Ovary (tissue), 9 donors: ENCODE results near the gene CHMP3. TPM values are rescaled to one million over a fixed set of nuclear protein-coding genes. Genes with fewer than 3 reads are reported as not detected.

Experiments used
- DNase-seq, 5 donors: peaks; one replicate each; pipeline ENCODE4 v3.0.0-alpha.2; 2019 to 2020
- H3K27ac ChIP-seq, 2 donors: fragments of 200-600 bp; one replicate each; pipeline versions ENCODE4 v1.5.1 to v1.8.0; 2019 to 2022
- H3K27me3 ChIP-seq: fragments of 200-600 bp; one replicate; pipeline ENCODE4 v1.8.0; 2022
- H3K36me3 ChIP-seq: fragments of 200-600 bp; sonication (generic); one replicate; pipeline ENCODE4 v1.5.1; 2019
- H3K4me1 ChIP-seq: one replicate; pipeline ENCODE4 v1.8.1; 2013; ENCODE audit warnings: mild to moderate bottlenecking, moderate library complexity; ENCODE audit not compliant: insufficient read depth
- H3K4me3 ChIP-seq: fragments of 200-600 bp; sonication (generic); one replicate; pipeline ENCODE4 v1.5.1; 2017
- H3K9me3 ChIP-seq, 2 donors: fragments of 200-600 bp in 1 of 2; sonication (generic) in 1 of 2; one replicate each; pipeline versions ENCODE4 v1.5.1 to v1.8.1; 2013 to 2019; ENCODE audit warnings: mild to moderate bottlenecking in 1 of 2, moderate library complexity in 1 of 2
- CTCF ChIP-seq, 3 donors: fragments of 450-650 bp in 2 of 3; fragments of 200-600 bp in 1 of 3; IDR thresholded peaks; one replicate each; pipeline versions ENCODE4 v1.5.1 to v1.8.0; 2016 to 2022; ENCODE audit warnings: antibody characterized with exemption in 3 of 3, mild to moderate bottlenecking in 1 of 3
- EP300 ChIP-seq: sonication (generic); formaldehyde crosslinking; IDR thresholded peaks from one replicate; pipeline ENCODE4 v1.6.1; 2017; ENCODE audit warnings: antibody characterized with exemption
- POLR2A ChIP-seq: fragments of 450-650 bp; IDR thresholded peaks from one replicate; pipeline ENCODE4 v1.6.1; 2017; ENCODE audit warnings: antibody characterized with exemption, mild to moderate bottlenecking, moderate library complexity
- WGBS, 3 donors: extraction: QIAGEN DNeasy Blood & Tissue Kit in 1 of 3; methylation state at CpG; one replicate each; pipeline versions ENCODE4 v1.1.5 to v1.1.7; 2013 to 2017; 5-methylcytosine and 5-hydroxymethylcytosine counted together
- intact Hi-C, 4 donors: fragments of 100-400 bp; cut with DNase I; formaldehyde crosslinking; loops; one replicate each; pipeline versions ENCODE4 v1.11.0 to v1.15.1; 2022 to 2023
- polyA plus RNA-seq, 2 donors: library from polyadenylated mRNA; stranded (reverse); fragments of 200-250 nt in 1 of 2; fragments of 350-450 nt in 1 of 2; fragmentation: Illumina TruSeq in 1 of 2; extraction: RNeasy Lipid Tissue Mini Kit (QIAGEN cat#74804) in 1 of 2; gene quantifications; one replicate each; pipeline ENCODE4 v1.2.3, GENCODE V29; 2013 to 2014
- total RNA-seq, 7 donors: library from RNA; depleted of rRNA in 2 of 7; stranded (reverse); fragments of >200 nt in 2 of 7; fragmentation: NEBNext Ultra II Directional in 3 of 7; extraction: Animal tissue kit (Norgen Biotek cat#: 25700) in 3 of 7; gene quantifications; one replicate each; pipeline versions ENCODE4 v1.1.0 to v1.2.4, GENCODE V29; 2016 to 2023
- donor health status: DM: no; HTN: no; CAD: no; lungs with moderate emphysema.
- donor health status: DM: no; HTN: no; CAD: no.
- donor health status: Bipolar disorder and iron deficiency.
- donor health status: DM: yes; HTN: yes; CAD: no.
- donor health status: DM: no; HTN: no; CAD: no.
- donor health status: DM: yes; HTN: yes; CAD: no.

The CHMP3 gene
- total and polyA plus RNA-seq, 9 donors: 38.6 to 255 (median 94.2) TPM

GRCh38 chr2:86485802-86486201 is 77.4 kb downstream of the CHMP3 start:
- WGBS, 3 donors: 89 to 92% (median 90%) methylated on average over 3 of the region's 3 CpGs

DNA sequence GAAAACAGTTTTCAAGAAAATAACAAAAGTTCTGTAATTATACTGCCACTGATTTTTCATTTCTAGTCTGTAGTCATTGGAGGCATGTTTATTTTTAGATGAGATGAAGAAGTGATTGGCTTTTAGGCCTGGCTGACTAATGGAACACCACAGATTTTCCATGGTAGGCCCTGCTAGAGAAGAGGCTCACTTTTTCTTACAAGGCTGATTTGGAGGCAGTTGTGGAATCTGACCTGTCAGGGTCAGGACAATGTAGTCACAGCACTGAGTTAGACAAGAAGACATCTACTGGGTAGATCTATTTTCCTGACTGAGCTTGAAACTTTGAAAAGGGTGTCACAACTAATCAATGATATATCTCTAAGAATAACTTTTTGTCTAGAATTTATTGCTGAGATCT is 78.1 kb downstream of the CHMP3 start:
- Histone ChIP-seq H3K9me3 (no peaks in the 10 kb centered on the region), H3K4me3 (no peak overlapping the region), H3K27me3 (no peaks in the 10 kb centered on the region), H3K27ac (no peak overlapping the region), H3K36me3 (no peaks in the 10 kb centered on the region), H3K4me1 (peaks cover 13% of the 10 kb centered on the region)
- no peak for TF ChIP-seq POLR2A
- no peak for TF ChIP-seq EP300
- TF ChIP-seq CTCF (IDR thresholded peaks at IDR 0.05): no peak
- no peak for DNase-seq
- intact Hi-C loops: no loop called here

More at GRCh38 chr2:86485802-86486201, 77.4 kb downstream of the CHMP3 start:
- TF ChIP-seq CTCF (IDR thresholded peaks at IDR 0.05): no peak
- no peak for TF ChIP-seq EP300
- TF ChIP-seq POLR2A: no peak
- peaks cover 11% of the 10 kb centered on the region for H3K4me1 ChIP-seq
- H3K4me3 ChIP-seq: no peak overlapping the region
- no peaks in the 10 kb centered on the region for H3K9me3 ChIP-seq
- DNase-seq: no peak
- no peaks in the 10 kb centered on the region for H3K27me3 ChIP-seq
- intact Hi-C loops: no loop called here
- no peak overlapping the region for H3K27ac ChIP-seq
- no peaks in the 10 kb centered on the region for H3K36me3 ChIP-seq

GRCh38 chr2:86484385-86484784 is 78.9 kb downstream of the CHMP3 start:
- WGBS, 3 donors: 94 to 99% (median 97%) methylated on average over 3 of the region's 3 CpGs
- H3K36me3 ChIP-seq: no peaks in the 10 kb centered on the region
- no peaks in the 10 kb centered on the region for H3K9me3 ChIP-seq
- intact Hi-C loops: no loop called here
- no peak for DNase-seq
- H3K27ac ChIP-seq: no peak overlapping the region
- no peaks in the 10 kb centered on the region for H3K27me3 ChIP-seq
- H3K4me3 ChIP-seq: no peak overlapping the region
- peaks cover 18% of the 10 kb centered on the region for H3K4me1 ChIP-seq
- TF ChIP-seq EP300 (no peak), CTCF (IDR thresholded peaks at IDR 0.05) (no peak), POLR2A (no peak)

- Histone ChIP-seq H3K9me3 (no peaks in the 10 kb centered on the region), H3K27me3 (no peaks in the 10 kb centered on the region), H3K4me3 (no peak overlapping the region), H3K36me3 (no peaks in the 10 kb centered on the region), H3K27ac (no peak overlapping the region), H3K4me1 (peaks cover 22% of the 10 kb centered on the region)
- no peak for DNase-seq
- intact Hi-C loops: no loop called here
- TF ChIP-seq EP300 (no peak), POLR2A (no peak), CTCF (IDR thresholded peaks at IDR 0.05) (no peak)
- WGBS, 3 donors: 33 to 51% (median 33%) methylated on average over 3 of the region's 3 CpGs
Measured at GRCh38 chr2:86482034-86482433, 81.2 kb downstream of the CHMP3 start.

- Histone ChIP-seq H3K36me3 (no peaks in the 10 kb centered on the region), H3K27ac (no peak overlapping the region), H3K4me1 (peaks cover 27% of the 10 kb centered on the region), H3K9me3 (no peaks in the 10 kb centered on the region), H3K27me3 (no peaks in the 10 kb centered on the region), H3K4me3 (no peak overlapping the region)
- 5 to 13% (median 6%) methylated on average over 7 of the region's 7 CpGs for WGBS, 3 donors
- intact Hi-C loops: no loop called here
- DNase-seq: peak in 4 of 5 donors; percentile 20 to 43 (median 28)
- TF ChIP-seq POLR2A: no peak
- TF ChIP-seq CTCF (IDR thresholded peaks at IDR 0.05): no peak
- no peak for TF ChIP-seq EP300
Measured at GRCh38 chr2:86480105-86480504, 83.1 kb downstream of the CHMP3 start.
